GM12878 (cell line): ENCODE measurements around the gene FCER2. TPM values are rescaled to one million over a fixed set of nuclear protein-coding genes. Genes with fewer than 3 reads are reported as not detected.

Experiments
- ATF7 ChIP-seq: fragments of 450-650 bp; IDR thresholded peaks from 2 replicates; pipeline ENCODE4 v1.6.1; 2016; ENCODE audit warnings: low read depth, mild to moderate bottlenecking
- BCLAF1 ChIP-seq: fragments of 450-650 bp; IDR thresholded peaks from 2 replicates; pipeline ENCODE4 v1.6.1; 2017; ENCODE audit warnings: antibody characterized with exemption, mild to moderate bottlenecking, moderate library complexity
- CBFB ChIP-seq: IDR thresholded peaks from 2 replicates; pipeline ENCODE4 v1.6.1; 2016; ENCODE audit warnings: antibody characterized with exemption, low read depth
- CHD2 ChIP-seq: IDR thresholded peaks from 2 replicates; pipeline ENCODE4 v1.6.1; 2011; ENCODE audit warnings: low read depth, low read length, improper control_type of control experiment, borderline replicate concordance
- CHD4 ChIP-seq: fragments of 200-600 bp; sonication (generic); IDR thresholded peaks from 2 replicates; pipeline ENCODE4 v1.6.1; 2016; ENCODE audit warnings: mild to moderate bottlenecking
- EP300 ChIP-seq, 2 experiments: fragments of 150-350 bp in 1 of 2; IDR thresholded peaks; 2 replicates each; pipeline ENCODE4 v1.6.1; 2011 to 2012; ENCODE audit warnings: low read depth in 2 of 2, low read length in 2 of 2, borderline replicate concordance in 1 of 2, improper control_type of control experiment in 1 of 2, inconsistent platforms in 1 of 2; ENCODE audit not compliant: control insufficient read depth in 1 of 2
- HDAC2 ChIP-seq: fragments of 200-600 bp; sonication (generic); IDR thresholded peaks from 2 replicates; pipeline ENCODE4 v1.6.1; 2017
- JUNB ChIP-seq: IDR thresholded peaks from 2 replicates; pipeline ENCODE4 v1.6.1; 2016; ENCODE audit warnings: antibody characterized with exemption, mild to moderate bottlenecking
- MAX ChIP-seq: IDR thresholded peaks from 2 replicates; pipeline ENCODE4 v1.6.1; 2012; ENCODE audit warnings: low read depth, low read length, improper control_type of control experiment
- MYC ChIP-seq: IDR thresholded peaks from 2 replicates; pipeline ENCODE4 v1.6.1; 2011; ENCODE audit warnings: mild to moderate bottlenecking, low read length, moderate library complexity, inconsistent platforms; ENCODE audit not compliant: insufficient read depth, insufficient replicate concordance, insufficient read length, severe bottlenecking
- NFYB ChIP-seq: IDR thresholded peaks from 2 replicates; pipeline ENCODE4 v1.6.1; 2011; ENCODE audit warnings: low read depth, mild to moderate bottlenecking, low read length, improper control_type of control experiment, moderate library complexity; ENCODE audit not compliant: insufficient read depth
- NR2C2 ChIP-seq: IDR thresholded peaks from 2 replicates; pipeline ENCODE4 v1.6.1; 2011; ENCODE audit warnings: borderline replicate concordance, low read depth; ENCODE audit not compliant: control insufficient read depth, insufficient read length
- PAX8 ChIP-seq: fragments of 450-650 bp; IDR thresholded peaks from 2 replicates; pipeline ENCODE4 v1.6.1; 2017; ENCODE audit warnings: mild to moderate bottlenecking, moderate library complexity
- PML ChIP-seq: IDR thresholded peaks from 2 replicates; pipeline ENCODE4 v1.6.1; 2012; ENCODE audit warnings: low read length, inconsistent platforms
- POLR2AphosphoS2 ChIP-seq: IDR thresholded peaks from 2 replicates; pipeline ENCODE4 v1.6.1; 2011; ENCODE audit warnings: low read depth, mild to moderate bottlenecking, low read length, improper control_type of control experiment, moderate library complexity
- RBBP5 ChIP-seq: fragments of 200-600 bp; sonication (generic); conservative IDR thresholded peaks from 2 replicates; pipeline ENCODE4 v1.6.1; 2016
- SMARCA5 ChIP-seq: fragments of 450-650 bp; IDR thresholded peaks from 2 replicates; pipeline ENCODE4 v1.6.1; 2017; ENCODE audit warnings: mild to moderate bottlenecking
- SMC3 ChIP-seq: IDR thresholded peaks from 2 replicates; pipeline ENCODE4 v1.6.1; 2011; ENCODE audit warnings: low read length, improper control_type of control experiment, borderline replicate concordance
- SP1 ChIP-seq: IDR thresholded peaks from one replicate; pipeline ENCODE4 v1.6.1; 2011; ENCODE audit warnings: low read depth, low read length
- TAF1 ChIP-seq: IDR thresholded peaks from 2 replicates; pipeline ENCODE4 v1.6.1; 2011; ENCODE audit warnings: mild to moderate bottlenecking, low read depth, low read length, borderline replicate concordance
- TCF7 ChIP-seq: IDR thresholded peaks from 2 replicates; pipeline ENCODE4 v1.6.1; 2014; ENCODE audit warnings: antibody characterized with exemption, borderline replicate concordance
- WRNIP1 ChIP-seq: IDR thresholded peaks from 2 replicates; pipeline ENCODE4 v1.6.1; 2011; ENCODE audit warnings: low read depth, low read length, improper control_type of control experiment, borderline replicate concordance
- ZBTB4 ChIP-seq: fragments of 450-650 bp; formaldehyde crosslinking; IDR thresholded peaks from 2 replicates; pipeline ENCODE4 v1.4.0; 2022; ENCODE audit warnings: mild to moderate bottlenecking, moderate library complexity
- ZNF207 ChIP-seq: fragments of 450-650 bp; IDR thresholded peaks from 2 replicates; pipeline ENCODE4 v1.6.1; 2014; ENCODE audit warnings: antibody characterized with exemption, mild to moderate bottlenecking, borderline replicate concordance
- polyA plus RNA-seq, 11 experiments: library from polyadenylated mRNA; depleted of rRNA in 4 of 11; unstranded in 6 of 11; stranded (reverse) in 5 of 11; fragments of >200 nt; fragmentation: Nextera tagmentation in 4 of 11; fragmentation: Illumina TruSeq in 1 of 11; extraction: Ambion mirVana in 4 of 11; extraction: Trizol in 1 of 11; gene quantifications; 1 replicate in 1 of 11; 2 replicates in 10 of 11; pipeline versions ENCODE4 v1.2.1 to v1.2.3, GENCODE V29; 2011 to 2016; ENCODE audit warnings: inconsistent platforms in 2 of 11, missing spikeins in 2 of 11, low read depth in 1 of 11
- total RNA-seq, 4 experiments: library from RNA; depleted of rRNA in 3 of 4; stranded (reverse); fragments of >200 nt in 3 of 4; fragmentation: Illumina TruSeq in 1 of 4; extraction: Trizol in 1 of 4; gene quantifications; 2 replicates each; pipeline versions ENCODE4 v1.2.1 to v1.2.3, GENCODE V29; 2013 to 2021

The FCER2 gene
- total and polyA plus RNA-seq, 10 of the 15 experiments (the other 5 are each of a cell fraction or from before 2014, with no cell fraction given): 44.0 to 424 (median 241) TPM

- TF ChIP-seq CHD2 (0 out of 2 replicates have a peak, but pooled peaks have one; percentile 13), POLR2AphosphoS2 (no peak), TAF1 (peak; percentile 16; the same call in 1 of the 2 replicates), ZBTB4 (CRISPR knock-in tag) (no peak), MYC (no peak), SMC3 (peak; percentile 3; the same call in 1 of the 2 replicates), MAX (no peak), CBFB (0 out of 2 replicates have a peak, but pooled peaks have one; percentile 14), NFYB (no peak), PML (no peak; the same call in 1 of the 2 replicates), PAX8 (no peak), SP1 (no peak), HDAC2 (no peak), NR2C2 (no peak), ATF7 (peak; percentile 65), CHD4 (no peak), JUNB (no peak), EP300 (IDR thresholded peaks at IDR 0.05; ENCODE audit: borderline replicate concordance in 1 of 2, control insufficient read depth in 1 of 2, low read depth in 2 of 2, low read length in 2 of 2) (peak in 1 of 2 experiments; percentile 34; a peak in 1 of 4 replicates), BCLAF1 (no peak), RBBP5 (no peak), ZNF207 (no peak), TCF7 (no peak), SMARCA5 (peak; percentile 79), WRNIP1 (no peak)
These were observed 2.2 kb downstream of the FCER2 start (continued) for GRCh38 chr19:7699417-7700401.
